ENCODE results near the gene HES3. TPM values are rescaled to one million over a fixed set of nuclear protein-coding genes. Genes with fewer than 3 reads are reported as not detected.

Gene HES3
- total and polyA plus RNA-seq, 8 donors, result not detected

GRCh38 chr1:6253380-6253779 lies 9.4 kb downstream of the HES3 start:
- Histone ChIP-seq H3K36me3 (no peaks in the 10 kb centered on the region), H3K27ac (no peak overlapping the region), H3K4me3 (no peak overlapping the region), H3K27me3 (no peaks in the 10 kb centered on the region), H3K4me1 (no peaks in the 10 kb centered on the region), H3K9me3 (no peaks in the 10 kb centered on the region)
- intact Hi-C loops (cut with DNase I), result loop anchor here in 1 of 3 donors (5.0 kb wide), 2 partner anchors 89 to 154 kb away; no protein-coding TSS in a partner anchor
- WGBS, 2 donors, result 74 to 87% methylated on average over 9 of the region's 9 CpGs
- TF ChIP-seq CTCF (IDR thresholded peaks at IDR 0.05), result no peak
- DNase-seq (no peak), FAIRE-seq (no peak), ATAC-seq (no peak)

DNA sequence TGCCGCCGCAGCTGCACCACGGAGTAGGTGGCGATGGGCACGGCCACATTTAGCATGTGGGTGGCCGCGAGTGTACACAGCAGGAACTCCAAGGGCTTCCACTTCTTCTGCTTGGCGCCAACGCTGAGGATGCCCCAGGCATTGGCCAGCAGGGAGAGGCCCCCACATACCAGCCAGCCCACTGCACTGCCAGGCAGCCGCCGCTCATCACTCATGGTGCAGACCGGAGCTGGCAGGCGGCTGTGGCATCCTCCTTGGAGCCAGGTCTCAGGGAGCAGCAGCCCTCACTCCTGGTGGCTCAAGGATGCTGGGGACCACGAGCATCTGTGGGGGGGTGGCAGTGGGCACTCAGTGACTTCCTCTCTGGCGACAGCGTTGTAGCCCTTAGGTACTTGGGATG lies 10.7 kb downstream of the HES3 start:
- no peak for TF ChIP-seq CTCF (IDR thresholded peaks at IDR 0.05)
- H3K9me3 ChIP-seq, result no peaks in the 10 kb centered on the region
- ATAC-seq, result no peak
- WGBS, 2 donors, result 72 to 85% methylated on average over 16 of the region's 16 CpGs
- intact Hi-C loops (cut with DNase I), result loop anchor here in 1 of 3 donors (5.0 kb wide), 2 partner anchors 88 to 153 kb away; no protein-coding TSS in a partner anchor
- DNase-seq, result no peak
- no peak overlapping the region for H3K27ac ChIP-seq
- FAIRE-seq, result no peak
- no peak overlapping the region for H3K4me3 ChIP-seq
- no peaks in the 10 kb centered on the region for H3K27me3 ChIP-seq
- H3K4me1 ChIP-seq, result no peaks in the 10 kb centered on the region
- H3K36me3 ChIP-seq, result no peaks in the 10 kb centered on the region

DNA sequence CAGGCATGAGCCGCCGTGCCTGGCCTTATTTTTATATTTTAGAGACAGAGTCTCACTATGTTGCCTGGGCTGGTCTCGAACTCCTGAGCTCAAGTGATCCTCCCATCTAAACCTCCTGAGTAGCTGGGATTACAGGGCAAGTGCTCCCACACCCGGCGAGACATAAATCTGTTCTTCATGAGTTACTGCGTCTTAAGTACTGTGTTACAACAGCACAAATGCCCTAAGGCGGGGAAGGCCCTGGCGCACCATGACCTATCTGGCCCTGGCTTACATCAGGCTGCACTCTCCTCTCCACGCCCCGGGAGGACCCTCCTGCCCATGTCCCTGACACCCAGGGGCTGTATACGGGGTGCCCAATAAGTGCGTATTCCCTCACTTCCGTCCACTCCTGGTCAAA lies 12.7 kb downstream of the HES3 start:
- Histone ChIP-seq H3K27me3 (no peaks in the 10 kb centered on the region), H3K36me3 (no peaks in the 10 kb centered on the region), H3K27ac (no peak overlapping the region), H3K4me3 (no peak overlapping the region), H3K4me1 (no peaks in the 10 kb centered on the region), H3K9me3 (no peaks in the 10 kb centered on the region)
- TF ChIP-seq CTCF (IDR thresholded peaks at IDR 0.05), result no peak
- 85 to 87% methylated on average over 13 of the region's 13 CpGs for WGBS, 2 donors
- FAIRE-seq (no peak), ATAC-seq (no peak), DNase-seq (no peak)
- intact Hi-C loops (cut with DNase I), result no loop called here

DNA sequence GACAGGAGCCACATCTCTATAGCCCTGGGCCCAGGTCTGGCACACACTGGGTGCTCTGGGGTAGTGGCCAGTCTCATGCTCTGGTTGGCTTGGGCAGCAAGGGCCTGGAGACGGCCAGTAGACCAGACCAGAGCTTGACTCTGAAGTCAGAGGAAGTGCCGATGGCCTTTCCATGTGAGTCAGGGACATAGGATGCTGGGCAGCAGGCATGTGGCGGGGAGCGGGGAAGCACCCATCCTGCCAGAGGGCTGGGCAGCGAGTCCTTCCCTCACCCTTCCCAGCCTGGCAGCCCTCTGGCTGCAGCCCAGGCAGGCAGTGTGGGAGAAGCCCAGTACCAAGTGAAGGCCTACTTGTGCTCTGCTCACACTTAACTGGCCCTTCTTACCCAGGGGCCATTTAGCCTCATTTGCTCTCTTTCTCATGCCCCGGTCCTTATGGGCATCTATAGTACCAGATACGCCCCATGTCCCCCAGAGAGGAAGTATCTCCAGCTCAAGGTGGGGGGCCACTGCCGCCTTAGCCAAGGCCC lies 13.6 kb downstream of the HES3 start:
- WGBS, 2 donors, result 94 to 95% methylated on average over 8 of the region's 8 CpGs
- no peaks in the 10 kb centered on the region for H3K9me3 ChIP-seq
- intact Hi-C loops (cut with DNase I), result no loop called here
- FAIRE-seq (no peak), ATAC-seq (no peak), DNase-seq (no peak)
- no peak overlapping the region for H3K4me3 ChIP-seq
- no peaks in the 10 kb centered on the region for H3K4me1 ChIP-seq
- no peak for TF ChIP-seq CTCF (IDR thresholded peaks at IDR 0.05)
- no peaks in the 10 kb centered on the region for H3K36me3 ChIP-seq
- H3K27ac ChIP-seq, result no peak overlapping the region
- no peaks in the 10 kb centered on the region for H3K27me3 ChIP-seq

DNA sequence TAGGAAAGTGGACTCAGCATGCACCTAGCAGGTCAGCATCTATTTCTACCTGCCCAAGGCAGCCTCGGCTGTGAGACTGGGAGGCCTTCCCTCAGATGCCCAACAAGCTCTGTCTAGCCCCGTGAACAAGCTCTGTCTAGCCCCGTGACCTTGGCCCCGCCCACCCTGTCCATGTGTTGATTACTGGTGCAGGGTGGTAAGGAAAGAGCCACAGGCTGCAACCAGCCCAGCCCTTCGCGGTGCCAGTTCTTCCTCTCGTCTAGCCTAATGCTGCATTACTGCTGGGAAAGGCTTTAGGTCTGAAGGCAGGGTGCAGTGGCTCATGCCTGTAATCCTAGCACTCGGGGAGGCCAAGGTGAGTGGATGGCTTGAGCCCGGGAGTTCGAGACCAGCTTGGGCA lies 14.7 kb downstream of the HES3 start:
- no peak for TF ChIP-seq CTCF (IDR thresholded peaks at IDR 0.05)
- H3K4me3 ChIP-seq, result no peak overlapping the region
- ATAC-seq (no peak), FAIRE-seq (no peak), DNase-seq (no peak)
- H3K36me3 ChIP-seq, result no peaks in the 10 kb centered on the region
- 53 to 61% methylated on average over 10 of the region's 10 CpGs for WGBS, 2 donors
- H3K27ac ChIP-seq, result no peak overlapping the region
- intact Hi-C loops (cut with DNase I), result no loop called here
- H3K4me1 ChIP-seq, result no peaks in the 10 kb centered on the region
- no peaks in the 10 kb centered on the region for H3K9me3 ChIP-seq
- H3K27me3 ChIP-seq, result no peaks in the 10 kb centered on the region
